Esophagus squamous epithelium (tissue), 5 donors: ENCODE results near the gene IGF1R. TPM values are rescaled to one million over a fixed set of nuclear protein-coding genes. Genes with fewer than 3 reads are reported as not detected.

ENCODE experiments used
- DNase-seq: peaks from one replicate; lab custom pipeline; 2025; lab: John Stamatoyannopoulos, UW
- H3K27ac ChIP-seq, 4 donors: fragments of 200-600 bp; sonication (generic); one replicate each; pipeline ENCODE4 v1.5.1; 2016 to 2019; ENCODE audit warnings: mild to moderate bottlenecking in 1 of 4
- H3K27me3 ChIP-seq, 4 donors: fragments of 200-600 bp; sonication (generic); 1 replicate in 3 of 4; 2 replicates in 1 of 4; pipeline versions ENCODE4 v1.5.1 to v1.6.0; 2017 to 2021; ENCODE audit warnings: antibody characterized with exemption in 1 of 4
- H3K36me3 ChIP-seq, 3 donors: fragments of 200-600 bp; sonication (generic); one replicate each; pipeline ENCODE4 v1.5.1; 2016 to 2019
- H3K4me1 ChIP-seq, 3 donors: fragments of 200-600 bp; sonication (generic); one replicate each; pipeline ENCODE4 v1.5.1; 2017 to 2019
- H3K4me3 ChIP-seq, 4 donors: fragments of 200-600 bp; sonication (generic); 1 replicate in 3 of 4; 2 replicates in 1 of 4; pipeline ENCODE4 v1.5.1; 2016 to 2019; ENCODE audit warnings: mild to moderate bottlenecking in 2 of 4, moderate library complexity in 1 of 4
- H3K9me3 ChIP-seq, 3 donors: fragments of 200-600 bp; sonication (generic); one replicate each; pipeline ENCODE4 v1.5.1; 2016 to 2019
- POLR2A ChIP-seq, 4 donors: fragments of 450-650 bp; IDR thresholded peaks; one replicate each; pipeline ENCODE4 v1.6.1; 2017; ENCODE audit warnings: antibody characterized with exemption in 4 of 4, mild to moderate bottlenecking in 4 of 4, moderate library complexity in 3 of 4
- WGBS, 2 donors: methylation state at CpG; one replicate each; pipeline ENCODE4 v1.1.5; 2018; 5-methylcytosine and 5-hydroxymethylcytosine counted together
- intact Hi-C: fragments of 100-400 bp; cut with DNase I; formaldehyde crosslinking; loops from one replicate; pipeline ENCODE4 v1.15.0; 2022
- total RNA-seq, 4 donors: library from RNA; depleted of rRNA; stranded (reverse); fragments of >200 nt; gene quantifications; one replicate each; pipeline ENCODE4 v1.1.0, GENCODE V29; 2016
- TF ChIP-seq, protein P1 (sequence below), 6 experiments: fragments of 450-650 bp in 4 of 6; fragments of 200-600 bp in 2 of 6; sonication (generic) in 2 of 6; IDR thresholded peaks; one replicate each; pipeline ENCODE4 v1.5.1; 2016 to 2019; ENCODE audit warnings: antibody characterized with exemption in 6 of 6, mild to moderate bottlenecking in 4 of 6, moderate library complexity in 4 of 6
- donor health status: DM: yes; HTN: yes; CAD: no.

Gene IGF1R
- total RNA-seq, 4 donors from 2014 or later: 20.5 to 54.8 (median 40.4) TPM

GRCh38 chr15:98858610-98859023, 210.3 kb downstream of the IGF1R start:
- Histone ChIP-seq H3K4me1 (peaks cover 32 to 81% (median 45%) of the 10 kb centered on the region in 3 donors), H3K27ac (peak overlapping the region; percentile 8 to 90 (median 80)), H3K27me3 (no peaks in the 10 kb centered on the region), H3K9me3 (no peaks in the 10 kb centered on the region), H3K4me3 (no peak overlapping the region), H3K36me3 (no peaks in the 10 kb centered on the region)
- no peak for DNase-seq
- TF ChIP-seq, protein P1, sequence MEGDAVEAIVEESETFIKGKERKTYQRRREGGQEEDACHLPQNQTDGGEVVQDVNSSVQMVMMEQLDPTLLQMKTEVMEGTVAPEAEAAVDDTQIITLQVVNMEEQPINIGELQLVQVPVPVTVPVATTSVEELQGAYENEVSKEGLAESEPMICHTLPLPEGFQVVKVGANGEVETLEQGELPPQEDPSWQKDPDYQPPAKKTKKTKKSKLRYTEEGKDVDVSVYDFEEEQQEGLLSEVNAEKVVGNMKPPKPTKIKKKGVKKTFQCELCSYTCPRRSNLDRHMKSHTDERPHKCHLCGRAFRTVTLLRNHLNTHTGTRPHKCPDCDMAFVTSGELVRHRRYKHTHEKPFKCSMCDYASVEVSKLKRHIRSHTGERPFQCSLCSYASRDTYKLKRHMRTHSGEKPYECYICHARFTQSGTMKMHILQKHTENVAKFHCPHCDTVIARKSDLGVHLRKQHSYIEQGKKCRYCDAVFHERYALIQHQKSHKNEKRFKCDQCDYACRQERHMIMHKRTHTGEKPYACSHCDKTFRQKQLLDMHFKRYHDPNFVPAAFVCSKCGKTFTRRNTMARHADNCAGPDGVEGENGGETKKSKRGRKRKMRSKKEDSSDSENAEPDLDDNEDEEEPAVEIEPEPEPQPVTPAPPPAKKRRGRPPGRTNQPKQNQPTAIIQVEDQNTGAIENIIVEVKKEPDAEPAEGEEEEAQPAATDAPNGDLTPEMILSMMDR (IDR thresholded peaks at IDR 0.05): no peak
- no peak for TF ChIP-seq POLR2A (IDR thresholded peaks at IDR 0.05)
- WGBS, 2 donors: 35 to 47% methylated on average over 8 to 9 of the region's 9 CpGs
- intact Hi-C loops: no loop called here

DNA sequence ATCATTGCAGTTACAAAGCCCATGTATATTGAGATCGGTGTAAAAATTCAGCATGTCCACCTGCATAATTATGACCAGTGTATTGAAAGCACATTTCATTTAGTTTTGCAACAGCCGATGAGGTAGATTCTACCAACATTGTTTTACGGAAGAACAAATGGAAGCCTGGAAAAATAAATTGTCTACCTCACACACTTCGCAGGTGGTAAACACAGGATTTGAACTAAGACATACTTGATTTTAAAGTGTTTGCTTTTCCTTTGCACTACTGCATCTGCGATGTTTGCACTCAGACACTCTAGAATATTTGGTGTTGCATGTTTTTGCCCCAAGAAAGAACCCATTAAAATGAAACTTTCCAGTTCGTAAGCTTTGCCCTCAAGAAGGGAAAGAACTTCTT, 210.8 kb downstream of the IGF1R start:
- TF ChIP-seq POLR2A (IDR thresholded peaks at IDR 0.05): no peak
- TF ChIP-seq, protein P1 (IDR thresholded peaks at IDR 0.05): no peak

DNA sequence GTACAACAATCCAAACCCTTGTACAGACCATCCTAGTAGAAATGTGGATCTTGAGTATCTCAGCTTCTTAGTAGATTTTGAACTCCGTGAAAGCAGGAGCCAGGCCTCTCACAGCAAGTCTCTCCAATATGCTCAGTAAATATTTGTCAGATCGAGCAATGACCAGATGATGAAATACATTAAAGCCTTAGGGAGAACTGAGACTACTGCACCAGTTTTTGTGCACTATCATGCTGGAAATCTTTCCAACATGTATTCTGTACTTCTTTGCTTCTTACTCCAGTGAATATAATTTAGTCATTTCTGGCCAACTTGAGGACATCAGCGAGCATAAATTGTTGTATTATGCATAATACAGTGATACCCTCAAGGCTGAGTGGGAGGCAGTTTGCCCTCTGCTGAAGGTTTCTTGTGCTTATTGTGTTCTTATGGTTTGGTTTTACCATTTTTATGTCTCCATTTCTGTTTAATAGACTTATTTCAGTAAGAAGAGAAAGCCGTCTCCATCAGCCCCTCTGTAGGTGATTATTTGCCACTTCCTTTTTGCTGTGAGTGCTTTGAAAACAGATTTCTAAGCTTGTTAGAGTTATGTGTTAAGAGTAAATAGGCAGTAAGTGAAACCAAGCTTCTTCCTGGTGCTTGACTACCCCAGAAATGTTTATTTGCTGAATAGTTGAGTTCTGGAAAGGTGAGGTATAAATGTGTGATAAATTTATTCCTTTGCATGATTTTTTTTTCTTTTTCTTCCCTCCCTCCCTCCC, 212.1 kb downstream of the IGF1R start:
- no peak overlapping the region for H3K4me3 ChIP-seq
- peak overlapping the region in 3 of 4 donors; percentile 38 to 50 (median 44) for H3K27ac ChIP-seq
- intact Hi-C loops: no loop called here
- H3K9me3 ChIP-seq: no peaks in the 10 kb centered on the region
- H3K4me1 ChIP-seq: peaks cover 19 to 81% (median 39%) of the 10 kb centered on the region in 3 donors
- H3K36me3 ChIP-seq: no peaks in the 10 kb centered on the region
- DNase-seq: no peak
- 26 to 41% methylated on average over 4 of the region's 4 CpGs for WGBS, 2 donors
- no peak for TF ChIP-seq POLR2A (IDR thresholded peaks at IDR 0.05)
- TF ChIP-seq, protein P1 (IDR thresholded peaks at IDR 0.05): no peak
- no peaks in the 10 kb centered on the region for H3K27me3 ChIP-seq

More for the DNA sequence above, 210.8 kb downstream of the IGF1R start:
- Histone ChIP-seq H3K27ac (peak overlapping the region in 2 of 4 donors; percentile 88 to 90), H3K4me3 (no peak overlapping the region), H3K4me1 (peaks cover 29 to 81% (median 43%) of the 10 kb centered on the region in 3 donors), H3K36me3 (no peaks in the 10 kb centered on the region), H3K9me3 (no peaks in the 10 kb centered on the region), H3K27me3 (no peaks in the 10 kb centered on the region)
- DNase-seq: no peak
- 81 to 88% methylated on average over 6 of the region's 6 CpGs for WGBS, 2 donors
- intact Hi-C loops: no loop called here

DNA sequence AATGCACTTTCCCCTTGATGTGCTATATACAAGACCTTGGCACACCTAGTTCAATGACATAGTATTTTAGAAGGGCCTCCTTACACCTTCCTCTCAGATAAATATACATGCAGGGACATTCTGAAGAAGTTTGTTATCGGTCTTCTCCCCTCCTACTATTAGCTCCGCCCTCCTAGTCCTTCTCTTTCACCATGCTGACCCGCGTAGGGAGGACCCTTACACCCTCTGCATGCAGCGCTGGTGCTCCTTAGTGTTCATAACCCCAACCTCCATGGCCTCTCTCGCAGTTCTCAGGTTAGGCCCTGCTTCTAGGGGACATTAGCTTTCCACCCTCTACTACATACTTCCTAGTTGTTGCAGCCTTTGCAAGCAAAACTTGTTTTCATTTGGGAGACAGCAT, 212.8 kb downstream of the IGF1R start:
- TF ChIP-seq, protein P1 (IDR thresholded peaks at IDR 0.05): no peak
- no peak for TF ChIP-seq POLR2A (IDR thresholded peaks at IDR 0.05)
- Histone ChIP-seq H3K27me3 (no peaks in the 10 kb centered on the region), H3K4me3 (no peak overlapping the region), H3K4me1 (peaks cover 11 to 81% (median 35%) of the 10 kb centered on the region in 3 donors), H3K27ac (peak overlapping the region in 2 of 4 donors; percentile 22 to 44), H3K9me3 (no peaks in the 10 kb centered on the region), H3K36me3 (no peaks in the 10 kb centered on the region)
- intact Hi-C loops: no loop called here
- 86 to 96% methylated on average over 6 of the region's 6 CpGs for WGBS, 2 donors
- DNase-seq: no peak

DNA sequence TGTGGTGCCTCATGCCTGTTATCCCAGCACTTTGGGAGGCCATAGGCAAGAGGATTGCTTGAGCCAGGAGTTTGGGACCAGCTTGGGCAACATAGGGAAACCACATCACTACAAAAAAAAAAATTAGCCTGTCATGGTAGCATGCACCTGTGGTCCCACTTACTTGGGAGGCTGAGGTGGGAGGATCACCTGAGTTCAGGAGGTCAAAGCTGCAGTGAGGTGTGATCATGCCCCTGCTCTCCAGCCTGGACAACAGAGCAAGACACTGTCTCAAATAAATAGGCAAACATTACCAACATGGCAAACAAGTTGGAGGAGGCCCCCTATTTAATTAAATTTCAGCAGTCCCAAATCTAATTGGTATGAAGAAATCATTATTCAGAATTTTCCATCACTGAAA, 215.6 kb downstream of the IGF1R start:
- H3K9me3 ChIP-seq: no peaks in the 10 kb centered on the region
- no peak overlapping the region for H3K4me3 ChIP-seq
- no peak for TF ChIP-seq POLR2A (IDR thresholded peaks at IDR 0.05)
- TF ChIP-seq, protein P1 (IDR thresholded peaks at IDR 0.05): no peak
- H3K36me3 ChIP-seq: no peaks in the 10 kb centered on the region
- intact Hi-C loops: no loop called here
- H3K4me1 ChIP-seq: peaks cover 3 to 81% (median 14%) of the 10 kb centered on the region in 3 donors
- no peak overlapping the region for H3K27ac ChIP-seq
- no peak for DNase-seq
- no peaks in the 10 kb centered on the region for H3K27me3 ChIP-seq
